Tongue (tissue), 2 donors: ENCODE data around the gene NFATC2. TPM values are rescaled to one million over a fixed set of nuclear protein-coding genes. Genes with fewer than 3 reads are reported as not detected.
A peak's percentile ranks its signal among the peaks of the same experiment; 100 is the strongest.

Experiments
- DNase-seq: peaks from one replicate; pipeline ENCODE4 v3.0.0-alpha.2; 2015
- total RNA-seq: library from RNA; depleted of rRNA; stranded (reverse); fragments of >200 nt; gene quantifications from one replicate; pipeline ENCODE4 v1.2.3, GENCODE V29; 2014

NFATC2 gene
- total RNA-seq, 1 donor from 2014 or later, result 9.6 TPM

GRCh38 chr20:51450221-51450712, 92.3 kb downstream of the NFATC2 start:
- DNase-seq, result no peak

GRCh38 chr20:51449498-51450220, 92.9 kb downstream of the NFATC2 start:
- no peak for DNase-seq

- DNase-seq, result no peak
Measured at GRCh38 chr20:51447765-51448148, 94.8 kb downstream of the NFATC2 start.

- DNase-seq, result peak; percentile 92
Measured at GRCh38 chr20:51447097-51447764, 95.3 kb downstream of the NFATC2 start.

- DNase-seq, result no peak
Measured at GRCh38 chr20:51446656-51447055, 95.9 kb downstream of the NFATC2 start.

GRCh38 chr20:51446230-51446629, 96.3 kb downstream of the NFATC2 start:
- DNase-seq, result no peak

GRCh38 chr20:51445591-51445990, 96.9 kb downstream of the NFATC2 start:
- DNase-seq, result no peak

- DNase-seq, result no peak
Measured at GRCh38 chr20:51444922-51445438, 97.5 kb downstream of the NFATC2 start.

- DNase-seq, result no peak
Measured at GRCh38 chr20:51444467-51444866, 98.1 kb downstream of the NFATC2 start.

GRCh38 chr20:51442602-51443001, 99.9 kb downstream of the NFATC2 start:
- no peak for DNase-seq

- no peak for DNase-seq
Measured at GRCh38 chr20:51440589-51440988, 101.9 kb downstream of the NFATC2 start.

GRCh38 chr20:51439160-51439689, 103.3 kb downstream of the NFATC2 start:
- DNase-seq, result no peak

GRCh38 chr20:51438136-51438535, 104.4 kb downstream of the NFATC2 start:
- DNase-seq, result no peak

GRCh38 chr20:51437182-51437924, 105.2 kb downstream of the NFATC2 start:
- no peak for DNase-seq

GRCh38 chr20:51434580-51435247, 107.8 kb downstream of the NFATC2 start:
- no peak for DNase-seq

GRCh38 chr20:51434026-51434425, 108.5 kb downstream of the NFATC2 start:
- DNase-seq, result no peak

GRCh38 chr20:51432875-51433274, 109.6 kb downstream of the NFATC2 start:
- DNase-seq, result no peak

- no peak for DNase-seq
Measured at GRCh38 chr20:51432251-51432784, 110.2 kb downstream of the NFATC2 start.

GRCh38 chr20:51431321-51431720, 111.2 kb downstream of the NFATC2 start:
- no peak for DNase-seq

- DNase-seq, result no peak
Measured at GRCh38 chr20:51430198-51430950, 112.1 kb downstream of the NFATC2 start.

GRCh38 chr20:51429696-51430095, 112.8 kb downstream of the NFATC2 start:
- DNase-seq, result no peak
